Suprapubic skin (tissue), 3 donors: ENCODE data around the gene DRD4.

Experiments
- POLR2A ChIP-seq, 2 donors: fragments of 450-650 bp; IDR thresholded peaks; one replicate each; pipeline ENCODE4 v1.6.1; 2017; ENCODE audit warnings: antibody characterized with exemption in 2 of 2, mild to moderate bottlenecking in 2 of 2, moderate library complexity in 2 of 2
- TF ChIP-seq, protein P1 (sequence below), 2 donors: fragments of 200-600 bp in 1 of 2; fragments of 450-650 bp in 1 of 2; sonication (generic) in 1 of 2; IDR thresholded peaks; one replicate each; pipeline ENCODE4 v1.5.1; 2016 to 2019; ENCODE audit warnings: antibody characterized with exemption in 2 of 2, mild to moderate bottlenecking in 1 of 2, moderate library complexity in 1 of 2

DNA sequence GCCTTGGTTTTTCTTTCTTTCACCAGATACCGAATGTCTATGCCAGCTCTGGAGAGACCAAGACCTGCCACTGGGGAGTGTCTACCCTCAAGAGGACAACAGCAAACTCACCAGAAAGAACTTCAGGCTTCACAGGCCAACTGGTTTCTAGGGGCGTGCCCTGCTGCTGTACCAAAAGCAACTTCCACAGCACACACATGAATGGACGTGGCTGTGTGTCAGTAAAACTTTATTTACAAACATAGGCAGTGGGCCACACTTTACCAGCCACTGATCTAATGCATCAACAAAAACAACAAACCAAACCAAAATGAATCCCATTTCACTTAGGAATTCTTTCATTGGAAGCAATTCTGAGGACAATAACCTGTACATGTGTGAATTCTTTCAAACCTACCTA lies 41.2 kb downstream of the DRD4 start:
- TF ChIP-seq, protein P1, sequence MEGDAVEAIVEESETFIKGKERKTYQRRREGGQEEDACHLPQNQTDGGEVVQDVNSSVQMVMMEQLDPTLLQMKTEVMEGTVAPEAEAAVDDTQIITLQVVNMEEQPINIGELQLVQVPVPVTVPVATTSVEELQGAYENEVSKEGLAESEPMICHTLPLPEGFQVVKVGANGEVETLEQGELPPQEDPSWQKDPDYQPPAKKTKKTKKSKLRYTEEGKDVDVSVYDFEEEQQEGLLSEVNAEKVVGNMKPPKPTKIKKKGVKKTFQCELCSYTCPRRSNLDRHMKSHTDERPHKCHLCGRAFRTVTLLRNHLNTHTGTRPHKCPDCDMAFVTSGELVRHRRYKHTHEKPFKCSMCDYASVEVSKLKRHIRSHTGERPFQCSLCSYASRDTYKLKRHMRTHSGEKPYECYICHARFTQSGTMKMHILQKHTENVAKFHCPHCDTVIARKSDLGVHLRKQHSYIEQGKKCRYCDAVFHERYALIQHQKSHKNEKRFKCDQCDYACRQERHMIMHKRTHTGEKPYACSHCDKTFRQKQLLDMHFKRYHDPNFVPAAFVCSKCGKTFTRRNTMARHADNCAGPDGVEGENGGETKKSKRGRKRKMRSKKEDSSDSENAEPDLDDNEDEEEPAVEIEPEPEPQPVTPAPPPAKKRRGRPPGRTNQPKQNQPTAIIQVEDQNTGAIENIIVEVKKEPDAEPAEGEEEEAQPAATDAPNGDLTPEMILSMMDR (IDR thresholded peaks at IDR 0.05) = no peak
- TF ChIP-seq POLR2A (IDR thresholded peaks at IDR 0.05) = no peak
